ENCODE data around the gene MMS22L.

MMS22L gene

DNA sequence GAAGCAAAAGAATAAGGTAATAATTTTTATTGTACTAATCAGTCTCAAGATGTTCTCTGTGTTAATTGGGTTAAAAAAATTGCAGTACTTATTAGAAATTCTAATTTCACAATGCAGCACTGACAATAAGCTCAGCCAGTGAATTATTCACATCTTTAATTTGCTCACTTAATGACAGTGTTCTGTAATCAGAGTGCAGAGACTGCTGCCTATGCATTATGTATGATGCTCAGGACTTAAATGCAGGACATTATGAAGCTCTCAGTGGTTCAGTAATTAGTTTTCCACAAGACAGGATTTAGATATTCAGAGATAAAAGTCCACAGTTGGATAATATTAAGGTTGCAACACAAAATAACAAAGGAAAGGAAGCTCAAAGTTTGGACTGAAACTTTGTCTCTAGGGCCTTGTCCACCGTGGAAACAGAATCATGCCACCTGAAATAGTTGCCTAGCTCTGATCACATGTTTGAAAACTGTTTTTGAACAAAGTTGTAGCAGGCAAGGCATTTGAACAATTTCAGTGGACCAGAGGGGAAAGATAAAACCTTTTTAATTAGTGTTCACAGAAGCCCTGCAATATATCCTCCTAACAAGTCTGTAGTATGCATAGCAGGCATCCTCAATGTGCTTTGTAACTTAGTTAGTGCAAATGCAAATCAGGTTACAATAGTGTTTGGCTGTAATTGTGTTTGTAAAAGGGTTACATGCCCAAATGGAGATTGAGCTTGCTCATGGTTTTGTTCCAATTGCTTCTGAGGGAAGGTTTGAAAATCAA is 23.7 kb upstream of the MMS22L start:
- in situ Hi-C loops (cut with MboI; ENCODE audit: low pct_unique_long_range_greater_than_20kb, low sequenced_read_pairs, unreplicated experiment) = no loop called here
- no peak for DNase-seq (ENCODE audit: low spot score)
- TF ChIP-seq, protein P1, sequence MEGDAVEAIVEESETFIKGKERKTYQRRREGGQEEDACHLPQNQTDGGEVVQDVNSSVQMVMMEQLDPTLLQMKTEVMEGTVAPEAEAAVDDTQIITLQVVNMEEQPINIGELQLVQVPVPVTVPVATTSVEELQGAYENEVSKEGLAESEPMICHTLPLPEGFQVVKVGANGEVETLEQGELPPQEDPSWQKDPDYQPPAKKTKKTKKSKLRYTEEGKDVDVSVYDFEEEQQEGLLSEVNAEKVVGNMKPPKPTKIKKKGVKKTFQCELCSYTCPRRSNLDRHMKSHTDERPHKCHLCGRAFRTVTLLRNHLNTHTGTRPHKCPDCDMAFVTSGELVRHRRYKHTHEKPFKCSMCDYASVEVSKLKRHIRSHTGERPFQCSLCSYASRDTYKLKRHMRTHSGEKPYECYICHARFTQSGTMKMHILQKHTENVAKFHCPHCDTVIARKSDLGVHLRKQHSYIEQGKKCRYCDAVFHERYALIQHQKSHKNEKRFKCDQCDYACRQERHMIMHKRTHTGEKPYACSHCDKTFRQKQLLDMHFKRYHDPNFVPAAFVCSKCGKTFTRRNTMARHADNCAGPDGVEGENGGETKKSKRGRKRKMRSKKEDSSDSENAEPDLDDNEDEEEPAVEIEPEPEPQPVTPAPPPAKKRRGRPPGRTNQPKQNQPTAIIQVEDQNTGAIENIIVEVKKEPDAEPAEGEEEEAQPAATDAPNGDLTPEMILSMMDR (IDR thresholded peaks at IDR 0.05; ENCODE audit: extremely low read depth, insufficient read depth, missing control alignments) = no peak

GRCh38 chr6:97305414-97306066 is 22.5 kb upstream of the MMS22L start:
- no peak for DNase-seq (ENCODE audit: low spot score)
- in situ Hi-C loops (cut with MboI; ENCODE audit: low pct_unique_long_range_greater_than_20kb, low sequenced_read_pairs, unreplicated experiment) = no loop called here
- TF ChIP-seq, protein P1 (IDR thresholded peaks at IDR 0.05; ENCODE audit: extremely low read depth, insufficient read depth, missing control alignments) = no peak

DNA sequence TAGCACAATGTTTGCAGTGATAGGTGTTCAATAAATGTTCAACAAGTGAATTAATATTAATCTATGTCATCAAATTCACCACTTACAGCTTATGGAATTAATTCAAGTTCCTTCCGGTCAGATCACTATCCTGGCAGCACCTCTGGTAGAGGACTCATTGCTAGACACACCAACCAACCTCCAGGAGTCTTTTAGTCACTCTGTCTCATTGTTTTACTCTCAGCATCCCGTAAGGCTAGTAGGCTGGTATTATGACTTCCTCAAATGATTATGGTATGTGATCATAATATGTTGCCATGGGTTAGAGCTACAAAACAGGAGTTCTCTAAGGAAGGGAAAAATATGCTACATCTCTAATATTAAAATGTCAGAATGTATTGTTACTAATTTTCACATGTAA is 21.7 kb upstream of the MMS22L start:
- in situ Hi-C loops (cut with MboI; ENCODE audit: low pct_unique_long_range_greater_than_20kb, low sequenced_read_pairs, unreplicated experiment) = no loop called here

GRCh38 chr6:97294451-97294850 is 11.4 kb upstream of the MMS22L start:
- in situ Hi-C loops (cut with MboI; ENCODE audit: low pct_unique_long_range_greater_than_20kb, low sequenced_read_pairs, unreplicated experiment) = no loop called here
- TF ChIP-seq, protein P1 (IDR thresholded peaks at IDR 0.05; ENCODE audit: extremely low read depth, insufficient read depth, missing control alignments) = no peak
- DNase-seq (ENCODE audit: low spot score) = no peak

More for the DNA sequence above, 21.7 kb upstream of the MMS22L start:
- TF ChIP-seq, protein P1 (IDR thresholded peaks at IDR 0.05; ENCODE audit: extremely low read depth, insufficient read depth, missing control alignments) = no peak
- DNase-seq (ENCODE audit: low spot score) = no peak

DNA sequence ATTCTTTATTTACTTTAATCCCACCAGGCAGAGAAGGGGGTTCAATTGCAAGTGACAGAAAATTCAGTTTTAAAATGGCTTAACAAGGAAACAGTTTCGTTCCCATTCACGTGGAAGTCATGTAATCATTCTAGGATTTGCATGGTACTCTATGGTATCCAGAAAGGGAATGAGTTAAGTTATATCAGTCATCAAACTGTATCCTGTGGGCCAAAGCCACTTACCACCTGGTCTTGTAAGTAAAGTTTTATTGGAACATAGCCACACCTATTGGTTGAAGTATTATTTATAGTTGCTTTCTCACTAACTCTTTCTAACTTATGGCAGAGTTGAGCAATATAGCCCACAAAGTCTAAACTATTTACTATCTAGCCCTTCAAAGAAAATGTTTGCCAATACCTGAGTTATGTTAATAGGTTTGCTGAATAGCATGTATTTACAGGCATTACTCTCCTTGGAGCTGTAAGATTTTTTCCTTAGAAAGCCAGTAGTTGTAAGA is 10.2 kb upstream of the MMS22L start:
- in situ Hi-C loops (cut with MboI; ENCODE audit: low pct_unique_long_range_greater_than_20kb, low sequenced_read_pairs, unreplicated experiment) = no loop called here
- DNase-seq (ENCODE audit: low spot score) = no peak
- TF ChIP-seq, protein P1 (IDR thresholded peaks at IDR 0.05; ENCODE audit: extremely low read depth, insufficient read depth, missing control alignments) = no peak

GRCh38 chr6:97292671-97293070 is 9.7 kb upstream of the MMS22L start:
- TF ChIP-seq, protein P1 (IDR thresholded peaks at IDR 0.05; ENCODE audit: extremely low read depth, insufficient read depth, missing control alignments) = no peak
- in situ Hi-C loops (cut with MboI; ENCODE audit: low pct_unique_long_range_greater_than_20kb, low sequenced_read_pairs, unreplicated experiment) = no loop called here
- no peak for DNase-seq (ENCODE audit: low spot score)

All from GM13977 (cell line).